HCT116 (cell line): ENCODE measurements around the gene COL19A1. TPM values are rescaled to one million over a fixed set of nuclear protein-coding genes. Genes with fewer than 3 reads are reported as not detected.

Experiments used
- ATAC-seq: fragments of 200-7000 bp; cut with Tn5 transposase; 2 replicates; pipeline ENCODE4 v1.9.1; 2020; ENCODE audit warnings: mild to moderate bottlenecking, moderate library complexity
- BruUV-seq: library from RNA; stranded (reverse); fragments of 400-500 nt; replicated peaks from 2 replicates; lab custom pipeline; 2021; lab: Mats Ljungman, UMichigan
- CTCF ChIA-PET: fragments of 300-600 bp; sonication (Branson Sonifier 250); formaldehyde crosslinking; loops from one replicate; lab custom pipeline; 2021; ENCODE audit warnings: antibody characterized with exemption; lab: Charles Lee
- POLR2A ChIA-PET: fragments of 300-600, 350-600 bp; sonication (Branson Sonifier 250); formaldehyde crosslinking; loops from one replicate; lab custom pipeline; 2021; ENCODE audit warnings: antibody characterized with exemption; lab: Charles Lee
- RAD21 ChIA-PET, 2 experiments: fragments of 300-600 bp; sonication (Branson Sonifier 250); formaldehyde crosslinking; loops; one replicate each; lab custom pipeline; 2023; ENCODE audit warnings: low total read pairs in 2 of 2; ENCODE audit not compliant: uncharacterized antibody in 2 of 2, unreplicated experiment in 2 of 2, low non-redundant PET in 1 of 2; lab: Charles Lee
- DNase-seq: peaks from one replicate; pipeline ENCODE4 v3.0.0-alpha.2; 2010; ENCODE audit warnings: low read depth, low spot score
- H2AFZ ChIP-seq: fragments of 200-600 bp; shearing (Covaris generic), sonication (generic); 2 replicates; pipeline ENCODE4 v1.6.1; 2017; ENCODE audit warnings: low read depth, mixed run types, mixed read lengths, antibody characterized with exemption, low read length; ENCODE audit not compliant: poor library complexity, severe bottlenecking
- H3K27ac ChIP-seq: 2 replicates; pipeline ENCODE4 v1.5.1; 2012; ENCODE audit warnings: low read depth, low read length
- H3K27me3 ChIP-seq: fragments of 200-600 bp; sonication (generic); 2 replicates; pipeline ENCODE4 v1.6.1; 2016; ENCODE audit warnings: mixed run types, low read length, mixed read lengths; ENCODE audit not compliant: insufficient read depth
- H3K36me3 ChIP-seq, 2 experiments: fragments of 200-500 bp in 1 of 2; fragments of 200-600 bp in 1 of 2; sonication (Bioruptor generic) in 1 of 2; sonication (generic) in 1 of 2; 2 replicates each; pipeline versions ENCODE4 v1.5.1 to v1.6.1; 2014 to 2016; ENCODE audit warnings: low read length in 2 of 2, inconsistent platforms in 1 of 2, mixed read lengths in 1 of 2, mixed run types in 1 of 2; ENCODE audit not compliant: insufficient read depth in 2 of 2, control insufficient read depth in 1 of 2
- H3K4me1 ChIP-seq, 2 experiments: fragments of 200-600 bp in 1 of 2; sonication (generic) in 1 of 2; 2 replicates each; pipeline versions ENCODE4 v1.5.1 to v1.6.1; 2012 to 2017; ENCODE audit warnings: low read length in 2 of 2, inconsistent platforms in 1 of 2, mild to moderate bottlenecking in 1 of 2, mixed read lengths in 1 of 2, mixed run types in 1 of 2, moderate library complexity in 1 of 2; ENCODE audit not compliant: insufficient read depth in 2 of 2, control insufficient read depth in 1 of 2
- H3K4me2 ChIP-seq: fragments of 200-600 bp; sonication (generic); 2 replicates; pipeline ENCODE4 v1.6.1; 2017; ENCODE audit warnings: mixed run types, low read length, mixed read lengths
- H3K4me3 ChIP-seq, 2 experiments: fragments of 200-600 bp in 1 of 2; sonication (generic) in 1 of 2; replicated peaks in 1 of 2; 2 replicates each; pipeline ENCODE4 v1.5.1; 2011 to 2016; ENCODE audit warnings: low read length in 2 of 2, control low read depth in 1 of 2, low read depth in 1 of 2, mild to moderate bottlenecking in 1 of 2, mixed read lengths in 1 of 2, mixed run types in 1 of 2
- H3K79me2 ChIP-seq: fragments of 200-600 bp; sonication (generic); 2 replicates; pipeline ENCODE4 v1.6.1; 2017; ENCODE audit warnings: mild to moderate bottlenecking, mixed run types, low read length, moderate library complexity, mixed read lengths; ENCODE audit not compliant: insufficient read depth
- H3K9ac ChIP-seq: fragments of 200-600 bp; sonication (generic); 2 replicates; pipeline ENCODE4 v1.6.1; 2016; ENCODE audit warnings: low read length, mixed read lengths
- H3K9me2 ChIP-seq: fragments of 200-600 bp; sonication (generic), shearing (Covaris generic); 2 replicates; pipeline ENCODE4 v1.6.1; 2017; ENCODE audit warnings: mixed run types, mild to moderate bottlenecking, moderate library complexity; ENCODE audit not compliant: insufficient read depth
- H3K9me3 ChIP-seq, 2 experiments: fragments of 200-500 bp in 1 of 2; fragments of 200-600 bp in 1 of 2; sonication (Bioruptor generic) in 1 of 2; sonication (generic) in 1 of 2; 2 replicates each; pipeline ENCODE4 v1.6.1; 2014 to 2017; ENCODE audit warnings: low read length in 2 of 2, mixed read lengths in 2 of 2, inconsistent platforms in 1 of 2, low read depth in 1 of 2, mild to moderate bottlenecking in 1 of 2, mixed run types in 1 of 2, moderate library complexity in 1 of 2; ENCODE audit not compliant: control insufficient read depth in 1 of 2, insufficient read depth in 1 of 2
- H4K20me1 ChIP-seq: fragments of 200-600 bp; sonication (generic), shearing (Covaris generic); 2 replicates; pipeline ENCODE4 v1.6.1; 2017; ENCODE audit warnings: mixed run types, mild to moderate bottlenecking, moderate library complexity; ENCODE audit not compliant: insufficient read depth
- CBX3 ChIP-seq: IDR thresholded peaks from 2 replicates; pipeline ENCODE4 v1.6.1; 2012; ENCODE audit warnings: low read depth
- CEBPB ChIP-seq: IDR thresholded peaks from 2 replicates; pipeline ENCODE4 v1.6.1; 2012; ENCODE audit warnings: low read depth
- EGR1 ChIP-seq: IDR thresholded peaks from 2 replicates; pipeline ENCODE4 v1.6.1; 2012; ENCODE audit warnings: low read depth
- EZH2 ChIP-seq: fragments of 200-600 bp; sonication (generic); IDR thresholded peaks from 2 replicates; pipeline ENCODE4 v1.6.1; 2017; ENCODE audit warnings: antibody characterized with exemption, mixed run types
- JUND ChIP-seq: IDR thresholded peaks from 2 replicates; pipeline ENCODE4 v1.6.1; 2012
- POLR2A ChIP-seq: IDR thresholded peaks from 2 replicates; pipeline ENCODE4 v1.7.0; 2011; ENCODE audit warnings: borderline replicate concordance; ENCODE audit not compliant: insufficient read depth, insufficient read length; ENCODE audit errors: extremely low read depth
- POLR2AphosphoS5 ChIP-seq: IDR thresholded peaks from 2 replicates; pipeline ENCODE4 v1.6.1; 2011; ENCODE audit warnings: mild to moderate bottlenecking, low read depth, low read length, moderate library complexity
- SP1 ChIP-seq: IDR thresholded peaks from 2 replicates; pipeline ENCODE4 v1.6.1; 2012; ENCODE audit warnings: low read depth
- SRF ChIP-seq: IDR thresholded peaks from 2 replicates; pipeline ENCODE4 v1.6.1; 2012; ENCODE audit warnings: low read depth
- TCF7L2 ChIP-seq: IDR thresholded peaks from 2 replicates; pipeline ENCODE4 v1.7.0; 2011; ENCODE audit warnings: borderline replicate concordance, inconsistent platforms; ENCODE audit not compliant: insufficient read depth, insufficient read length; ENCODE audit errors: extremely low read depth
- YY1 ChIP-seq: IDR thresholded peaks from 2 replicates; pipeline ENCODE4 v1.6.1; 2011; ENCODE audit warnings: low read length, low read depth, moderate library complexity, mild to moderate bottlenecking; ENCODE audit not compliant: insufficient replicate concordance; ENCODE audit errors: extremely low read depth
- ZFX ChIP-seq: fragments of 450-650 bp; IDR thresholded peaks from 2 replicates; pipeline ENCODE4 v1.6.1; 2017
- ZNF274 ChIP-seq: fragments of 200-500 bp; sonication (Bioruptor generic); IDR thresholded peaks from 2 replicates; pipeline ENCODE4 v1.6.1; 2014; ENCODE audit warnings: mild to moderate bottlenecking, low read depth, low read length, inconsistent platforms
- intact Hi-C: fragments of 100-400 bp; cut with micrococcal nuclease; formaldehyde crosslinking; loops from 2 replicates; pipeline ENCODE4 v1.10.0; 2022
- total RNA-seq: library from RNA; stranded (reverse); gene quantifications from one replicate; pipeline ENCODE4 v1.2.1, GENCODE V29; 2021; ENCODE audit not compliant: unreplicated experiment
- TF ChIP-seq, protein P1 (sequence below): IDR thresholded peaks from 2 replicates; pipeline ENCODE4 v1.6.1; 2011; ENCODE audit warnings: mild to moderate bottlenecking, low read length, moderate library complexity; ENCODE audit not compliant: insufficient replicate concordance; ENCODE audit errors: extremely low read depth
- TF ChIP-seq, protein P2 (sequence below): IDR thresholded peaks from 2 replicates; pipeline ENCODE4 v1.6.1; 2012
- TF ChIP-seq, protein P3 (sequence below), 3 experiments: fragments of 200-600 bp in 1 of 3; sonication (generic) in 1 of 3; IDR thresholded peaks in 2 of 3; conservative IDR thresholded peaks in 1 of 3; 2 replicates each; pipeline ENCODE4 v1.5.1; 2012 to 2017; ENCODE audit warnings: low read depth in 2 of 3, low read length in 2 of 3, antibody characterized with exemption in 1 of 3, borderline replicate concordance in 1 of 3, control low read depth in 1 of 3, mild to moderate bottlenecking in 1 of 3, mixed read lengths in 1 of 3, mixed run types in 1 of 3, moderate library complexity in 1 of 3; ENCODE audit not compliant: insufficient read depth in 1 of 3

COL19A1 gene
- total RNA-seq, 1 experiment from 2014 or later: not detected

DNA sequence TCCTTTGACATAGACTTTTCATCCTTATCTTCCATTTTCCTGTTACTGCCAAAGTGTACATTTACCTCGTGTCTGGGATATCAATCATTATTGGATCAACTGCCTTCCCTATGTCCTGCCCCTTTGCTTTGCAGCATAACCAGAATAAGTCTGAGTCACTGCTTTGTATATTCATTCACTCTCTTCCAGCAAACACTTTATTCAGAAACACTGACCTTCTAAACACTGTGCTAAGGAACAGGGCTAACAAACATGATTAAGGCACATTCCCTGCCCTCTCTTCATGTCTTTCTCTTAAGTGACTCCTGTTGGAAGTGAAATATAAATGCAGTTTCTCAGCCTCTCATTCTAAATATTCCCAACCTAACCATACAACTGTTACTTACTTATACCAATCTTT, 66.9 kb downstream of the COL19A1 start:
- CTCF ChIA-PET: no interaction called here
- Histone ChIP-seq H3K9ac (no peak overlapping the region), H3K27ac (no peak overlapping the region), H3K4me3 (no peak overlapping the region), H3K4me2 (no peak overlapping the region), H3K79me2 (no peaks in the 10 kb centered on the region), H3K27me3 (no peaks in the 10 kb centered on the region), H2AFZ (no peak overlapping the region), H4K20me1 (no peaks in the 10 kb centered on the region), H3K36me3 (no peaks in the 10 kb centered on the region), H3K4me1 (no peaks in the 10 kb centered on the region), H3K9me3 (no peaks in the 10 kb centered on the region), H3K9me2 (no peaks in the 10 kb centered on the region)
- ATAC-seq (no peak), DNase-seq (no peak)
- RAD21 ChIA-PET: no interaction called here
- no TSS peak for BruUV-seq
- POLR2A ChIA-PET: no interaction called here
- intact Hi-C loops: no loop called here
- TF ChIP-seq ZNF274 (no peak), TCF7L2 (no peak), EGR1 (no peak), POLR2AphosphoS5 (no peak), EZH2 (no peak), CBX3 (no peak), SP1 (no peak), SRF (no peak), POLR2A (no peak), JUND (no peak)

DNA sequence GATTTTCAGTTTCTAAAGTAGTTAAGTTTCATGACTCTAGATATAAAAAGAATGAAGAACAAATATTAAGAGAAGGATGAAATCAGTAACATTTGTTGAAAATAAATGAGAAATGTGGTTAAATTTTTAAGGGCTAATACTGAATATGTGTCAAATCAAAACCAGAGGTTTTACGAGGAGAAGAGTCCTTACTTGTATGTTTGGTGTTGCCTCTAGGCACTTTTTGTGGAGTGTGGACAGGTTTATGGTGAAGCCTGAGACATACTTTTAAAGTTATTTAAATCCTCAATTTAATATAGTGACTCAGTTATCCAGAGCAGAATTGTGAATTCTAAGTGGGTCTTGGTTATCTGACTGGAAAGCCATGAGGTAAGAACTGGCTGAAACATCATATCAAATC, 68.7 kb downstream of the COL19A1 start:
- H3K4me1 ChIP-seq: no peaks in the 10 kb centered on the region
- no peaks in the 10 kb centered on the region for H3K36me3 ChIP-seq
- ChIA-PET POLR2A (no interaction called here), RAD21 (no interaction called here), CTCF (no interaction called here)
- H3K9me3 ChIP-seq: no peaks in the 10 kb centered on the region
- H2AFZ ChIP-seq: no peak overlapping the region
- ATAC-seq (no peak), DNase-seq (no peak)
- no peak overlapping the region for H3K4me2 ChIP-seq
- H3K9me2 ChIP-seq: no peaks in the 10 kb centered on the region
- no peaks in the 10 kb centered on the region for H4K20me1 ChIP-seq
- TF ChIP-seq ZFX: no peak
- TF ChIP-seq, protein P1, sequence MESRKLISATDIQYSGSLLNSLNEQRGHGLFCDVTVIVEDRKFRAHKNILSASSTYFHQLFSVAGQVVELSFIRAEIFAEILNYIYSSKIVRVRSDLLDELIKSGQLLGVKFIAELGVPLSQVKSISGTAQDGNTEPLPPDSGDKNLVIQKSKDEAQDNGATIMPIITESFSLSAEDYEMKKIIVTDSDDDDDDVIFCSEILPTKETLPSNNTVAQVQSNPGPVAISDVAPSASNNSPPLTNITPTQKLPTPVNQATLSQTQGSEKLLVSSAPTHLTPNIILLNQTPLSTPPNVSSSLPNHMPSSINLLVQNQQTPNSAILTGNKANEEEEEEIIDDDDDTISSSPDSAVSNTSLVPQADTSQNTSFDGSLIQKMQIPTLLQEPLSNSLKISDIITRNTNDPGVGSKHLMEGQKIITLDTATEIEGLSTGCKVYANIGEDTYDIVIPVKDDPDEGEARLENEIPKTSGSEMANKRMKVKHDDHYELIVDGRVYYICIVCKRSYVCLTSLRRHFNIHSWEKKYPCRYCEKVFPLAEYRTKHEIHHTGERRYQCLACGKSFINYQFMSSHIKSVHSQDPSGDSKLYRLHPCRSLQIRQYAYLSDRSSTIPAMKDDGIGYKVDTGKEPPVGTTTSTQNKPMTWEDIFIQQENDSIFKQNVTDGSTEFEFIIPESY: no peak
- TF ChIP-seq POLR2A: no peak
- TF ChIP-seq, protein P2, sequence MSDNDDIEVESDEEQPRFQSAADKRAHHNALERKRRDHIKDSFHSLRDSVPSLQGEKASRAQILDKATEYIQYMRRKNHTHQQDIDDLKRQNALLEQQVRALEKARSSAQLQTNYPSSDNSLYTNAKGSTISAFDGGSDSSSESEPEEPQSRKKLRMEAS: no peak
- TF ChIP-seq YY1: no peak
- no peak for TF ChIP-seq EZH2
- no peak for TF ChIP-seq CEBPB
- TF ChIP-seq SP1: no peak
- TF ChIP-seq, protein P3, sequence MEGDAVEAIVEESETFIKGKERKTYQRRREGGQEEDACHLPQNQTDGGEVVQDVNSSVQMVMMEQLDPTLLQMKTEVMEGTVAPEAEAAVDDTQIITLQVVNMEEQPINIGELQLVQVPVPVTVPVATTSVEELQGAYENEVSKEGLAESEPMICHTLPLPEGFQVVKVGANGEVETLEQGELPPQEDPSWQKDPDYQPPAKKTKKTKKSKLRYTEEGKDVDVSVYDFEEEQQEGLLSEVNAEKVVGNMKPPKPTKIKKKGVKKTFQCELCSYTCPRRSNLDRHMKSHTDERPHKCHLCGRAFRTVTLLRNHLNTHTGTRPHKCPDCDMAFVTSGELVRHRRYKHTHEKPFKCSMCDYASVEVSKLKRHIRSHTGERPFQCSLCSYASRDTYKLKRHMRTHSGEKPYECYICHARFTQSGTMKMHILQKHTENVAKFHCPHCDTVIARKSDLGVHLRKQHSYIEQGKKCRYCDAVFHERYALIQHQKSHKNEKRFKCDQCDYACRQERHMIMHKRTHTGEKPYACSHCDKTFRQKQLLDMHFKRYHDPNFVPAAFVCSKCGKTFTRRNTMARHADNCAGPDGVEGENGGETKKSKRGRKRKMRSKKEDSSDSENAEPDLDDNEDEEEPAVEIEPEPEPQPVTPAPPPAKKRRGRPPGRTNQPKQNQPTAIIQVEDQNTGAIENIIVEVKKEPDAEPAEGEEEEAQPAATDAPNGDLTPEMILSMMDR (IDR thresholded peaks at IDR 0.05 in 2 of 3, conservative IDR thresholded peaks at IDR 0.05 in 1 of 3; ENCODE audit: borderline replicate concordance in 1 of 3, insufficient read depth in 1 of 3, low read depth in 2 of 3, low read length in 2 of 3): no peak
- TF ChIP-seq EGR1: no peak
- no peak for TF ChIP-seq ZNF274
- H3K27ac ChIP-seq: no peak overlapping the region
- no peak overlapping the region for H3K9ac ChIP-seq
- H3K27me3 ChIP-seq: no peaks in the 10 kb centered on the region
- H3K4me3 ChIP-seq: no peak overlapping the region
- intact Hi-C loops: no loop called here
- H3K79me2 ChIP-seq: no peaks in the 10 kb centered on the region
- no TSS peak for BruUV-seq
